DMS53 (cell line): ENCODE measurements around the gene ZNF487.
"Not testable (repeated sequence)": the region's sequence is repeated elsewhere in the genome, so short reads cannot be mapped to it uniquely, and the experiment has no call there.

Source experiments
- DNase-seq: peaks from one replicate; lab custom pipeline; 2025; lab: John Stamatoyannopoulos, UW

The ZNF487 gene

DNA sequence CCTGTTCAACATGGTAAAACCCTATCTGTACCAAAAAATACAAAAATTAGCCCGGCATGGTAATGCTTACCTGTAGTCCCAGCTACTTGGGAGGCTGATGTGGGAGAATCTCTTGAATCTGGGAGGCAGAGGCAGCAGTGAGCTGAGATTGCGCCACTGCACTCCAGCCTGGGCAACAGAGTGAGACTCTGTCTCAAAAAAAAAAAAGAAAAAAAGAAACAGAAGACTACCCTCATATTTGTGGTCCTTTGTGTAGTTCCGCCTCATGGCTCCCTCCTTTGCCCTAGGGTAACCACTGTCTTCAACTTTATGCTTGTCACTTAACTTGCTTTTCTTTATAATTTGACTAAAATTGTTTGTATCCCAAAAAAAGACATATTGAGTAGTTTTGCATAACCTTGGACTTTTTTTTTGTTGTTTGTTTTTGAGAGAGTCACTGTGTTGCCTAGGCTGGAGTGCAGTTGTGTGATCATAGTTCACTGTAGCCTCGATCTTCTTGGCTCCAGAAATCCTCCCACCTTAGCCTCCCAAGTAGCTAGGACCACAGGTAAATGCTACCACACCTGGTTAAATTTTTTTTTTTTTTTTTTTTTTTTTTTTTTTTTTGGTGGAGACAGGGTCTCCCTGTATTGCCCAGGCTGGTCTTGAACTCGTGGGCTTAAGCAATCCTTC is 3.7 kb downstream of the ZNF487 start:
- no peak for DNase-seq

DNA sequence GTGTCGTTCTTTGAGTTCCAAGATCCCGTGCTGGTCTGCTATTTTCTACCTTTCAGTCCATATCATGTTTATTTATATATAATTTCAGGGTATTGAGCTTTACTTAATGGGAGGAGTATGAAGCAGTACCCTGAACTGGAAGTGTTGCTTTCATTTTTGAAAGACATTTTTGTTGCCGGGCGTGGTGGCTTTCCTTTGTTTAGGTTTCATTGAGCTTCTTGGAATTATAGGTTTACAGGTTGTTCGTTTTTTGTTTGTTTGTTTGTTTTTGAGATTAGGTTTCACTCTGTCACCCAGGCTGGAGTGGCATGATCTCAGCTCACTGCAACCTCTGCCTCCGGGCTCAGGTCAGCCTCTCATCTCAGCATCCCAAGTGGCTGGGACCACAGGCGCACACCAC is 7.4 kb downstream of the ZNF487 start:
- peak; percentile 53 for DNase-seq

DNA sequence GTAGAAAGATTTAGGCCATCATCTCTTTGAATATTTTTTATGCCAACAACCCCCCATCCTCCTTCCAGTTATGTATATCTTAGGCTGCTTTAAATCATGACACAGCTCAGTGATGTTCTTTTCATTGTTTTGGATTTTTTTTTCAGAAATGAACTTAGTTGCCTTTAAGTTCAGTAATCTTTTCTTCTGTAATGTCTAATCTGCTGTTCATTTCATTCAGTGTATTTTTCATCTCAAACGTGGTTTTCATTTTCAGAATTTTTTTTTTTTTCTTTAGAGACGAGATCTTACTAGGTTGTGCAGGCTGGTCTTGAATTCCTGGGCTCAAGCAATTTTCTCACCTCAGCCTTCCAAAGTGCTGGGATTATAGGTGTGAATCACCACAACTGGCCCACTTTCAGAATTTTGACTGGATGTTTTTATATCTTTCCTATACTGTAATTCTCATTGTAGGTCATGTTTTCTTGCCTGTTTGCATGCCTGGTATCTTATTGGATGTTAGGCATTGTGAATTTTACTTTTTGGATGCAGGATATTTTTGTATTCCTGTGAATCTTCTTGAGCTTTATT is 8.1 kb downstream of the ZNF487 start:
- DNase-seq, result no peak

DNA sequence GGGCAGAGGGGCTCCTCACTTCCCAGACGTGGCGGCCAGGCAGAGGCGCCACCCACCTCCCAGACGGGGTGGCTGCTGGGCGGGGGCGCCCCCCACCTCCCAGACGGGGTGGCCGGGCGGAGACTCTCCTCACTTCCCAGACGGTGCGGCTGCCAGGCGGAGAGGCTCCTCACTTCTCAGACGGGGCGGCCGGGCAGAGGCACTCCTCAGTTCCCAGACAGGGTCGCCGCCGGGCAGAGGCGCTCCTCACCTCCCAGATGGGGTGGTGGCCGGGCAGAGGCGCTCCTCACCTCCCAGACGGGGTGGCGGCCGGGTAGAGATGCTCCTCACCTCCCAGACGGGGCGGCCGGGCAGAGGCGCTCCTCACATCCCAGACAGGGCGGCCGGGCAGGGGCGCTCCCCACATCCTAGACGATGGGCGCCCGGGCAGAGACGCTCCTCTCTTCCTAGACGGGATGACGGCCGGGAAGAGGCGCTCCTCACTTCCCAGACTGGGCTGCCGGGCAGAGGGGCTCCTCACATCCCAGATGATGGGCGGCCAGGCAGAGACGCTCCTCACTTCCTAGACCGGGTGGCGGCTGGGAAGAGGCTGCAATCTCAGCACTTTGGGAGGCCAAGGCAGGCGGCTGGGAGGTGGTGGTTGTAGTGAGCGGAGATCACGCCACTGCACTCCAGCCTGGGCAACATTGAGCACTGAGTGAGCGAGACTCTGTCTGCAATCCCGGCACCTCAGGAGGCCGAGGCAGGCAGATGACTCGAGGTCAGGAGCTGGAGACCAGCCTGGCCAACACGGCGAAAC is 9.5 kb downstream of the ZNF487 start:
- DNase-seq, result not testable (repeated sequence)

DNA sequence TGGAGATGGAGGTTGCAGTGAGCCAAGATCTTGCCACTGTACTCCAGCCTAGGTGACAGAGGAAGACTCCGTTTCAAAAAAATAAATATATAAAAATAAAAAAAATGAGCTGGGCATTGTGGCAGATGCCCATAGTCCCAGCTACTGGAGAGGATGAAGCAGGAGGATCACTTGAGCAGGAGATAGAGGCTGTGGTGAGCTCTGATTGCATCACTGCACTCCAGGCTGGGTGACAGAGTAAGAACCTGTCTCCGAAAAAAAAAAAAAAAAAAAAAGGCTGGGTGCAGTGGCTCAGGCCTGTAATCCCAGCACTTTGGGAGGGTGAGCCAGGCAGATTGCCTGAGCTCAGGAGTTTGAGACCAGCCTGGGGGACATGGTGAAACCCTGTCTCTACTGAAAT is 11.8 kb downstream of the ZNF487 start:
- DNase-seq, result no peak

DNA sequence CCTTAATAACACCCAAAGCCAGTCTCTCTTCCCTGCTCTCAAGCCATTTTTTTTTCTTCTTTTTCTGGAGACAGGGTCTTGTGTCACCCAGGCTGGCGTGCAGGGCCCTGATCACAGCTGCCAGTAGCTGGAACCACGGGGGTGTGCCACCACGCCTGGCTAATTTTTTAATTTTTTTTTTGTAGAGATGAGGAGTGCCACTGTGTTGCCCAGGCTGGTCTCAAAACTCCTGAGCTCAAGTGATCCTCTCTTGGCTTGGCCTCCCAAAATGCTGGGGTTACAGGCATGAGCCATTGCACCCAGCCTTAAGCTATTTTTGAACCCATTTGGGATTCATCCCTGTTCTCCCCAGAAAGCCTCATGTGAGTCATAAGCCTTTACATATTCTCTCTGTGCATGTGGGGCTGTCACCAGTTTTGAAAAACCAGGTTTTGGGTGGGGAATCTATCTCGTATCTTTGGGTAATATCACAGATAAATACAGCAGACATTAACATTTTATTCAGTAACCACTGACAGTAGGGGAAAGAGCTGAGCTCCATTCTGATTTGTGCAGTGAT is 15.5 kb downstream of the ZNF487 start:
- DNase-seq, result no peak

DNA sequence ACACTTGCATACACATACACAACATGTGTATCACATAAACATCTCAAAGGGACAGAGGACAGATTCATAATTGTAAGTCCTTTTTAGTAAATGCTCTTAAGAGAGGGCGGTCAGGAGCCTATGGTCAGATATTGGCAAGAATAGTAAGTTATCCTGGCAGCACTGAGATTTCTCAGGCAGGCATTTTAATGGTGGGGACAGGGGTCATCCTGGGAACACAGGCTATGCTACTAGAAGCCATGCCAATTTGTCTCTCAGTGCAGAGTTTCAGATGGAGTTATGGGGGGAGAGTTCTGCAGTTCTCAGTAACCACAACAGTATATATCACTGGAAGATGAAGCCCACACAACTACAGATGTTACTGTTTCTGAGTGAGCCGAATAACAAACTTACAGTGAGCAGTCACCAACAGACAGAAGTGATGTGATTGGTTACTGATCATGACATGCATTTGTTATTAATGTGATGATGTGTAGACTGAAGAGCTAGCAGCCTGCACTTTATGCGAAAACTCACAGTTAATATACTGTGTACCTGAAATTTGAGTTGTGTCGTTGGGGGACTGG is 16.4 kb downstream of the ZNF487 start:
- DNase-seq, result no peak

DNA sequence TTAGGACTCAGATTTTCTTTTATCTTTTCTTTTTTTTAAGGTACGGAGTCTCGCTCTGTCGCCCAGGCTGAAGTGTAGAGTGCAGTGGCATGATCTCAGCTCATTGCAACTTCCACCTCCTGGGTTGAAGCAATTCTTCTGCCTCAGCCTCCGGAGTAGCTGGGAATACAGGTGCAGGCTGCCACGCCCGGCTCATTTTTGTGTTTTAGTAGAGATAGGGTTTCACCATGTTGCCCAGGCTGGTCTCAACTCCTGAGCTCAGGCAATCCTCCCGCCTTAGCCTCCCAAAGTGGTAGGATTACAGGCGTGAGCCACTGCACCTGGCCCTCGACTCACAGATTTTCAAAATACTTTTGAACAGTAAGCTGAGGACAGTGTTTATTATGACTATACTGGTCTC is 17.1 kb downstream of the ZNF487 start:
- not testable (repeated sequence) for DNase-seq

DNA sequence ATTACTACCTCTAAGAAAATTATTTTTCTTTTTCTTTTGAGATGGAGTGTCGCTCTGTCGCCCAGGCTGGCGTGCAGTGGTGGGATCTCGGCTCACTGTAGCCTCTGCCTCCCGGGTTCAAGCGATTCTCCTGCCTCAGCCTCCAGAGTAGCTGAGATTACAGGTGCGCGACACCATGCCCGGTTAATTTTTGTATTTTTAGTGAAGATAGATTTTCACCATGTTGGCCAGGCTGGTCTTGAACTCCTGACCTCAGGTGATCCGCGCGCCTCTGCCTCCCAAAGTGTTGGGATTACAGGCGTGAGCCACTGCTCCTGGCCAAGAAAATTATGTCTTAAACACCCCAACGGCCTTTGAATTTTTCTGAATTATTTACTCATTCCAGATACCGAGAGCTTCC is 19.6 kb downstream of the ZNF487 start:
- DNase-seq, result not testable (repeated sequence)

DNA sequence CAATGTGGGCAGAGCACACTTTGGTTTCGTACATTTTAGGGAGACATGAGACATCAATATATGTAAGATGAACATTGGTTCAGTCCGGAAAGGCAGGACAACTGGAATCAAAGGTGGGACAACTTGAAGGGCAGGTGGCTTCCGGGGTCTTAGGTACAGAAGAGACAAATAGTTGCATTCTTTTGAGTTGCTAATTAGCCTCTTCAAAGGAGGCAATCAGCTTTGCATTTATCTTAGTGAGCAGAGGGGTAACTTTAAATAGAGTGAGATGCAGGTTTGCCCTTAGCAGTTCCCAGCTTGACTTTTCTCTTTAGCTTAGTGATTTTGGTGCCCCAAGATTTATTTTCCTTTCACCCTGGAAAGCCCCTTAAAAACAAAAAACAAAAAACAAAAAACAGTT is 21.3 kb downstream of the ZNF487 start:
- no peak for DNase-seq

DNA sequence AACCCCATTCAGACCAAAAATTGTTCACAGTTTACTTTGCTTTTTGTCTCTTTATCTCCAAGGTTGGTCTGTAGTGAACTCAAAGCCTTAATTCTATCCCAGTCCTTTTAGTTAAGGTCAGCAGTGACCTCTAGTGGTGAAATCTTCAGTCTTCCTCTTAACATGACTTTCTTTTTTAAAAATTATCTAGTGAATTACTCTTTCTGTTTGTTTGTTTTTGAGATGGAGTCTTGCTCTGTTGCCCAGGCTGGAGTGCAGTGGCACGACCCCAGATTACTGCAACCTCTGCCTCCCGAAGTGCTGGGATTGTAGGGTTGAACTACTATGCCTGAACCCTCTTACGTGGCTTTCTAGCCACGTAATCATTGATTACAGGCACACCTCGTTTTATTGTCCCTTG is 25.0 kb downstream of the ZNF487 start:
- peak; percentile 90 for DNase-seq

DNA sequence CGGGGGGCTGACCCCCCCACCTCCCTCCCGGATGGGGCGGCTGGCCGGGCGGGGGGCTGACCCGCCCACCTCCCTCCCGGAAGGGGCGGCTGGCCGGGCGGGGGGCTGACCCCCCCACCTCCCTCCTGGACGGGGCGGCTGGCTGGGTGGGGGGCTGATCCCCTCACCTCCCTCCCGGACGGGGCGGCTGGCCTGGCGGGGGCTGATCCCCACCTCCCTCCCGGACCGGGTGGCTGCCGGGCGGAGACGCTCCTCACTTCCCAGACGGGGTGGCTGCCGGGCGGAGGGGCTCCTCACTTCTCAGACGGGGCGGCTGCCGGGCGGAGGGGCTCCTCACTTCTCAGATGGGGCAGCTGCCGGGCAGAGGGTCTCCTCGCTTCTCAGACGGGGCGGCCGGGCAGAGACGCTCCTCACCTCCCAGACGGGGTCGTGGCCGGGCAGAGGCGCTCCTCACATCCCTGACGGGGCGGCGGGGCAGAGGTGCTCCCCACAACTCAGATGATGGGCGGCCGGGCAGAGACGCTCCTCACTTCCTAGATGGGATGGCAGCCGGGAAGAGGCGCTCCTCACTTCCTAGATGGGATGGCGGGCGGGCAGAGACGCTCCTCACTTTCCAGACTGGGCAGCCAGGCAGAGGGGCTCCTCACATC is 28.3 kb downstream of the ZNF487 start:
- not testable (repeated sequence) for DNase-seq

DNA sequence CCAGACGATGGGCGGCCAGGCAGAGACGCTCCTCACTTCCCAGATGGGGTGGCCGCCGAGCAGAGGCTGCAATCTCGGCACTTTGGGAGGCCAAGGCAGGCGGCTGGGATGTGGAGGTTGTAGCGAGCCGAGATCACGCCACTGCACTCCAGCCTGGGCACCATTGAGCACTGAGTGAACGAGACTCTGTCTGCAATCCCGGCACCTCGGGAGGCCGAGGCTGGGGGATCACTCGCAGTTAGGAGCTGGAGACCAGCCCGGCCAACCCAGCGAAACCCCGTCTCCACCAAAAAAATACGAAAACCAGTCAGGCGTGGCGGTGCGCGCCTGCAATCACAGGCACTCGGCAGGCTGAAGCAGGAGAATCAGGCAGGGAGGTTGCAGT is 28.8 kb downstream of the ZNF487 start:
- not testable (repeated sequence) for DNase-seq

DNA sequence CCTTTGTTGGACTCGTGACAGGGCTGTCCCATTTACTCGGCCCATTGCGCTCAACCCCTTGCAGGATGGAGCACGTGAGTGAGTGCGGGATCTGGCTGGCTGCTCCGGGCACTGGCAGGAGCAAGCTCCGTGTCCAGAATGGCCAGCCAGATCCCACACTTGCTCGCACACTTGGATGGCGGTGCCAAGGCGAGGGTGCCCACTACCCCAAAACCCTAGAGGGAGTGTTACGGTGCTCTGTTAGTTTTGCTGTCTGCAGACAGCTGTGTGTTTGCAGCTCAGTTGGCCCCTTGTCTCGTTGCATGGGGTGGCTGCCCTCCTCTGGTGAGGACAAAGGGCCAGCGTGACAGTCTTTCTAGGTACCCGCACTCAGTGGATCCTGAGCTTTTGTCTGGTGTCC is 34.2 kb downstream of the ZNF487 start:
- no peak for DNase-seq

DNA sequence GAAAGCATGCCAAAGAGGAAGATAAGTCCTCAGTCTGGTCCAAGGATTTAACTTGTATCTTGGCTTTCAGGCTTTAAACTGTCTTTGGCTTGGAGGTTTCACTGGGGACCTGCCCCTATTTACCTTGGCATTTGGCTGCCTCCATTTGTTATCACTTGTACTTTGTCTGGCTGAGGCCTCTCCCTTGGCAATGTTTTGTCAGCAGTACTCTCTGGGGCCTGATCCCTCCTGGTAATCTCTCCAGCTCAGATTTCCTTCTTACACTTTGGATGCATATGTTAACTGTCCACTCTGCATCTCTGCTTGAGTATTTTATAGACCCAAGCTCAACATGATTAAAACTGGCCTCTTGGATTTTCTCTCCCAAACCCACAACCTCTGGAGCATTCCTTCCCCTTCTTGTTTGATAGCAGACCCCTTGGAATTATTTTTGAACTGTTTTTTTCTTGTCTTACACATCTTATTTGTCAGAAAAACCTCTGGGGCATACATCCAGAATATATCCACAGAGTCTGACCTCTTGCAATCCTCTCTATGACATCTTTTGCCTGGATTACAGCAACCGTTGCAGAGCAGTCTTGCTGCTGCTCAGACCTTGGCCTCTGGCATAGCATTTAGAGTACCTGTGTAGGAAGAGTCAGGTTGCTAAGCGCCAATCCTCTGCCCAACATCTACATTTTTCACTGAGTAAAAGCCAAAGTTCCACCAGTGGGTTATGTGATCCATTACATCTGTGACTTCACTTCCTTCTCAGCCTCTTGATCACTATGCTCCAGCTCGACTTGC is 35.2 kb downstream of the ZNF487 start:
- no peak for DNase-seq

DNA sequence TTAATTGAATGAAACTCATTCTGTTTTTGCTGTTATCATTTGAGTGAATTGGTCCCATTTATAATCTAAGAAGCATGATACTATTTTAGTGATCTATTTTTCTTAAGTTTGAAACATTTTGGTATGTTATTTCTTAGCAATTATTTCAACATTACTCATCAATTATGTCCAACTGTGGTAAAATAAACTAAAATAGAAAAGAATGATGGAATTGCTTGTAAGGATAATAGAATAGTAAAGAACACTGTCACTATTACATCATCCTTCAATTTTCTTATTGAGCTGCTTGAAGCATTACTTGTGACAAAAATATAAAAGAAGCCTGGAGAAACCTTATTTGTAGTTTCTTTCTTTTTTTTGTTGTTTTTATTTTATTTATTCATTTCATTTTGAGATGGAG is 42.4 kb downstream of the ZNF487 start:
- no peak for DNase-seq

DNA sequence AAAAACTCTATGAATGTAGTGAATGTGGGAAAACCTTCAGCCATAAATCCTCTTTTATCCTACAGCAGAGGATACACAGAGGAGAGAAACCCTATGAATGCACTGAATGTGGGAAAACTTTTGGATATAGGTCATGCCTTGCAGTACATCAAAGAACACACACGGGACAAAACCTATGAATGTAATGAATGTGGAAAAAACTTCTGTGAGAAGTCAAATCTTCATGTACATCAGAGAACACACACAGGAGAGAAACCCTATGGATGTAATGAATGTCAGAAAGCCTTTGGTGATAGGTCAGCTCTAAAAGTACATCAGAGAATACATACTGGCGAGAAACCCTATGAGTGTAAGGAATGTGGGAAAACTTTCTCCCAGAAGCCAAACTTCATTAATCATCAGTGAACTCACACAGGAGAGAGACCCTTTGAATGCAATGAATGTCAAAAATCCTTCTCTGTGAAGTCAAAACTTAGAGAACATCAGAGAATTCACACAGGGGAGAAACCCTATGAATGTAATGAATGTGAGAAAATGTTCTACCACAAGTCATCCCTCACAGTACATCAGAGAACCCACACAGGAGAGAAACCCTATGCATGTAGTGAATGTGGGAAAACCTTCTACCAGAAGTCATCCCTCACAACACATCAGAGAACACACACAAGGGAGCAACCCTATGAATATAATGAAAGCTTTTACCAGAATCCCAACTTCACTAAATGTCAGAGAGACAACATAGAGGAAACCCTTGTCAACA is 45.6 kb downstream of the ZNF487 start:
- no peak for DNase-seq

DNA sequence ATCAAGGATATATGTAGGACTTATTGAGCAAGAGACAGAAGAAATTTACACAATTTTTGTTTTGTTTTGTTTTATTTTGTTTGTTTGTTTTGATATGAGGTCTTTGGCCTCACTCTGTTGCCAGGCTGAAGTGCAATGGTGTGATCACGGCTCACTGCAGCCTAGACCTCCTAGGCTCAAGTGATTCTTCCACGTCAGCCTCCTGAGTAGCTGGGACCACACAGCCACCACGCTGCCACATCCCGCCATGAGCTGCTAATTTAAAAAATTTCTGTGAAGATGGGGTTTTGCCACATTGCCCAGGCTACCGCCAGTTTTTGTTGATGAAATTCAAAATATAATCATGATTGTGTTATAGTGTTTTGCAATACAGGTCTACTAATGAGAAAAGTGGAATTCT is 54.9 kb downstream of the ZNF487 start:
- DNase-seq, result no peak

DNA sequence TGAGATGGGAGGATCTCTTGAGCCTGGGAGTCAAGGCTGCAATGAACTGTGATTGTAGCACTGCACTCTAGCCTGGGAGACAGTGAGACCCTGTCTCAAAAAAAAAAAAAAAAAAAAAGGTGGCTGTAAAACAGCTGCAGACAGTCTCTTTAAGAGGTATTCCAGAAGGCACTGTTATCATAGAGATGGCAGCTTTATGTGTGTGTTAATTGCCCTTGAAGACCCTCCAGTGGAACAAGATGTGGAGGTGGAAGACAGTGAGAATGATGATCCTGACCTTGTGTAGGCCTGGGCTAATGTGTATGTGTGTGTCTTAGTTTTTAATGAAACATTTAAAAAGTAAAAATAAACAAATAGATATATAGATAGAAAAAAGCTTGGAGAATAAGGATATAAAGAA is 66.0 kb downstream of the ZNF487 start:
- no peak for DNase-seq

DNA sequence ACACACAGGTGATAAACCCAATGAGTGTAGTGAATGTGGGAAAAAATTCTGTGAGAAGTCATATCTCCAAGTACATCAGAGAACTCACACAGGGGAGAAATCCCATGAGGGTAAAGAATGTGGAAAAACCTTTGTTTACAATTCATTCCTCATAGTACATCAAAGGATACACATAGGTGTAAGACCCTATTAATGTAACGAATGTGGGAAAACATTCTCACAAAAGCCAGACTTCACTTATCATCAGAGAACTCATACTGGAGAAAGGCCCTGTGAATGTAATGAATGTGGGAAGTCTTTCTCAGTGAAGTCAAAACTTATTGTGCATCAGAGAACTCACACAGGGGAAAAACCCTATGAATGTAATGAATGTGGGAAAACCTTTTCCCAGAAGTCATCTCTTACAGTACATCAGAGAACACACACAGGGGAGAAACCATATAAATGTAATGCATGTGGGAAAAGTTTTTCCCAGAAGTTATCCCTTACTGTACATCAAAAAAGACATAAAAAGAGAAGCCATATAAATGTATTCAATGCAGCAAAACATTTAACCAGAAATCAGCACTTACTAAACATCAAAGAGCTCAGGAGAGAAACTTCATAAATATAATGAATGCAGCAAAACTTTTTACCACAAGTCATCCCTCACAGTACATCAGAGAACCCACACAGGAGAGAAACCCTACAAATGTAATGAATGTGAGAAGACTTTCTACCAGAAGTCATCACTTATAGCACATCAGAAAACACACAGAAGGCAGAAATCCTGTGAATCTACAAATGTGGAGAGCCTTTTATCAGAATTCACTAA is 87.7 kb downstream of the ZNF487 start:
- peak; percentile 47 for DNase-seq
